HG03175 (cell line): ENCODE data around the gene SND1.
A peak's percentile ranks its signal among the peaks of the same experiment; 100 is the strongest.

Experiments used
- ATAC-seq: cut with Tn5 transposase; IDR thresholded peaks from one replicate; pipeline ENCODE4 v1.9.1; 2021; ENCODE audit warnings: mild to moderate bottlenecking, moderate library complexity; ENCODE audit not compliant: unreplicated experiment

The SND1 gene

GRCh38 chr7:127764681-127765080 lies 112.7 kb downstream of the SND1 start:
- ATAC-seq = no peak

GRCh38 chr7:127765150-127765549 lies 113.2 kb downstream of the SND1 start:
- no peak for ATAC-seq

- ATAC-seq = no peak
Observed at GRCh38 chr7:127766831-127767459, 115.0 kb downstream of the SND1 start.

- ATAC-seq = no peak
Observed at GRCh38 chr7:127768241-127768640, 116.2 kb downstream of the SND1 start.

- ATAC-seq = no peak
Observed at GRCh38 chr7:127769137-127769536, 117.1 kb downstream of the SND1 start.

GRCh38 chr7:127769696-127770400 lies 117.9 kb downstream of the SND1 start:
- ATAC-seq = no peak

GRCh38 chr7:127770885-127771284 lies 118.9 kb downstream of the SND1 start:
- no peak for ATAC-seq

GRCh38 chr7:127771707-127772106 lies 119.7 kb downstream of the SND1 start:
- ATAC-seq = peak; percentile 67

GRCh38 chr7:127776776-127777386 lies 124.9 kb downstream of the SND1 start:
- ATAC-seq = no peak

GRCh38 chr7:127780489-127780888 lies 128.5 kb downstream of the SND1 start:
- ATAC-seq = no peak

GRCh38 chr7:127781081-127781480 lies 129.1 kb downstream of the SND1 start:
- ATAC-seq = no peak

GRCh38 chr7:127782075-127782474 lies 130.1 kb downstream of the SND1 start:
- no peak for ATAC-seq

- peak; percentile 89 for ATAC-seq
Observed at GRCh38 chr7:127782654-127783559, 130.9 kb downstream of the SND1 start.

GRCh38 chr7:127786184-127786583 lies 134.2 kb downstream of the SND1 start:
- ATAC-seq = no peak

GRCh38 chr7:127789031-127789430 lies 137.0 kb downstream of the SND1 start:
- no peak for ATAC-seq

GRCh38 chr7:127791446-127792189 lies 139.6 kb downstream of the SND1 start:
- ATAC-seq = no peak

- ATAC-seq = no peak
Observed at GRCh38 chr7:127792528-127793342, 140.7 kb downstream of the SND1 start.

GRCh38 chr7:127793582-127793981 lies 141.6 kb downstream of the SND1 start:
- no peak for ATAC-seq

GRCh38 chr7:127794136-127794535 lies 142.1 kb downstream of the SND1 start:
- ATAC-seq = no peak

GRCh38 chr7:127794551-127794950 lies 142.6 kb downstream of the SND1 start:
- no peak for ATAC-seq
